ENCODE data around the gene STRAP. TPM values are rescaled to one million over a fixed set of nuclear protein-coding genes. Genes with fewer than 3 reads are reported as not detected.
A peak's percentile ranks its signal among the peaks of the same experiment; 100 is the strongest.

STRAP gene
- total RNA-seq, 1 donor: 69.5 TPM

- TF ChIP-seq CTCF (IDR thresholded peaks at IDR 0.05; ENCODE audit: extremely low read depth, low read depth, low read length): no peak
- Histone ChIP-seq H3K9me3 (ENCODE audit: low read depth, low read length) (no peaks in the 10 kb centered on the region), H3K27me3 (ENCODE audit: insufficient read depth, low read length) (no peaks in the 10 kb centered on the region), H3K4me1 (ENCODE audit: insufficient read depth, low read length) (no peaks in the 10 kb centered on the region), H3K4me2 (ENCODE audit: insufficient read depth, low read length) (no peak overlapping the region), H2AFZ (ENCODE audit: low read length) (no peak overlapping the region), H4K20me1 (ENCODE audit: insufficient read depth, low read length) (no peaks in the 10 kb centered on the region), H3K4me3 (ENCODE audit: insufficient read depth, low read length) (no peak overlapping the region), H3K79me2 (ENCODE audit: insufficient read depth, low read length) (no peaks in the 10 kb centered on the region), H3K27ac (ENCODE audit: low read depth, low read length) (no peak overlapping the region), H3K36me3 (ENCODE audit: insufficient read depth, low read length) (no peaks in the 10 kb centered on the region)
- DNase-seq (ENCODE audit: insufficient read length, low spot score, missing footprints): no peak
Measured at GRCh38 chr12:15875863-15876262, 6.3 kb upstream of the STRAP start.

DNA sequence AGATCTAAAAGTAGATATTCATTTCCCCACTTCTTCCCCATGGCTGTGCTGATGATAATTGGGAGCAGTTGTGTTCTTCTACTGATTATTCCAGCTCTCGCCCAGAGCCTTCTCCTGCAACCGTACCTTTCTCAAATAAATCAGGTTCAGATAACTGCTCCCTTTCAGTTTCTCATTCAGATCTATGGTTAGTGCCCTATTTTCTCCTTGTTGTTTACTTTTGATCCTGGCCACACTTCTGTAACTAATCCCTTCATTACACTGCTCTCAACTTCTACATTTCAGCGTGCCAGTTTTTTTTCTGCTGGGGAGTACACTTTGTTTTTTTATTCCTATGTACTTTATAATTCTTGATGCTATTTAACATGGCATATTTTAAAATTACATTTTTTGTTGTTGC lies 2.8 kb upstream of the STRAP start:
- no peak for TF ChIP-seq CTCF (IDR thresholded peaks at IDR 0.05; ENCODE audit: extremely low read depth, low read depth, low read length)
- no peak overlapping the region for H3K4me3 ChIP-seq (ENCODE audit: insufficient read depth, low read length)
- H3K36me3 ChIP-seq (ENCODE audit: insufficient read depth, low read length): peaks cover 7% of the 10 kb centered on the region
- H3K4me1 ChIP-seq (ENCODE audit: insufficient read depth, low read length): peaks cover 19% of the 10 kb centered on the region
- no peak overlapping the region for H3K27ac ChIP-seq (ENCODE audit: low read depth, low read length)
- no peak overlapping the region for H3K4me2 ChIP-seq (ENCODE audit: insufficient read depth, low read length)
- no peaks in the 10 kb centered on the region for H3K9me3 ChIP-seq (ENCODE audit: low read depth, low read length)
- no peak overlapping the region for H2AFZ ChIP-seq (ENCODE audit: low read length)
- no peaks in the 10 kb centered on the region for H3K27me3 ChIP-seq (ENCODE audit: insufficient read depth, low read length)
- DNase-seq (ENCODE audit: insufficient read length, low spot score, missing footprints): no peak
- H3K79me2 ChIP-seq (ENCODE audit: insufficient read depth, low read length): peaks cover 22% of the 10 kb centered on the region
- H4K20me1 ChIP-seq (ENCODE audit: insufficient read depth, low read length): peaks cover 17% of the 10 kb centered on the region

- H2AFZ ChIP-seq (ENCODE audit: low read length): peak overlapping the region; percentile 40
- H3K9me3 ChIP-seq (ENCODE audit: low read depth, low read length): no peaks in the 10 kb centered on the region
- peaks cover 17% of the 10 kb centered on the region for H3K36me3 ChIP-seq (ENCODE audit: insufficient read depth, low read length)
- H3K4me2 ChIP-seq (ENCODE audit: insufficient read depth, low read length): peak overlapping the region; percentile 88
- peaks cover 35% of the 10 kb centered on the region for H3K79me2 ChIP-seq (ENCODE audit: insufficient read depth, low read length)
- H3K4me1 ChIP-seq (ENCODE audit: insufficient read depth, low read length): peaks cover 23% of the 10 kb centered on the region
- no peak overlapping the region for H3K4me3 ChIP-seq (ENCODE audit: insufficient read depth, low read length)
- H3K27ac ChIP-seq (ENCODE audit: low read depth, low read length): no peak overlapping the region
- no peak for TF ChIP-seq CTCF (IDR thresholded peaks at IDR 0.05; ENCODE audit: extremely low read depth, low read depth, low read length)
- no peak for DNase-seq (ENCODE audit: insufficient read length, low spot score, missing footprints)
- peaks cover 29% of the 10 kb centered on the region for H4K20me1 ChIP-seq (ENCODE audit: insufficient read depth, low read length)
- no peaks in the 10 kb centered on the region for H3K27me3 ChIP-seq (ENCODE audit: insufficient read depth, low read length)
Measured at GRCh38 chr12:15880721-15881120, 1.5 kb upstream of the STRAP start.

DNA sequence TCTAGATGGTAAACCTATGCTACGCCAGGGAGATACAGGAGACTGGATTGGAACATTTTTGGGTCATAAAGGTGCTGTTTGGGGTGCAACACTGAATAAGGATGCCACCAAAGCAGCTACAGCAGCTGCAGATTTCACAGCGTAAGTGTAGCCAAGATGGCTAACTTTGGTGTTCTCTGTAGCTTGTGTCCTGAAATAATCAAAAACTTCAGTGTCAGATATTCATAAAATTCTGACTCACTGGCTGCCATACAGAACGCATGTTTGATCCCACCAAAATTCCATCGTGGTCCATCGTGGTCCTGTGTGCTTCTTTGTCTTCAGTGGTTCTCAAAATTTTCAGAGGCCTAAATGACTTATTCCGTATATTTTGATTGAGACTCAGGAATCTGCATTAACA lies 1.3 kb downstream of the STRAP start:
- Histone ChIP-seq H3K27me3 (ENCODE audit: insufficient read depth, low read length) (no peaks in the 10 kb centered on the region), H3K9me3 (ENCODE audit: low read depth, low read length) (no peaks in the 10 kb centered on the region), H3K4me3 (ENCODE audit: insufficient read depth, low read length) (peak overlapping the region; percentile 86), H3K4me1 (ENCODE audit: insufficient read depth, low read length) (peaks cover 41% of the 10 kb centered on the region), H3K27ac (ENCODE audit: low read depth, low read length) (peak overlapping the region; percentile 98), H3K36me3 (ENCODE audit: insufficient read depth, low read length) (peaks cover 33% of the 10 kb centered on the region), H2AFZ (ENCODE audit: low read length) (no peak overlapping the region), H3K79me2 (ENCODE audit: insufficient read depth, low read length) (peaks cover 63% of the 10 kb centered on the region), H3K4me2 (ENCODE audit: insufficient read depth, low read length) (peak overlapping the region; percentile 88), H4K20me1 (ENCODE audit: insufficient read depth, low read length) (peaks cover 57% of the 10 kb centered on the region)
- no peak for TF ChIP-seq CTCF (IDR thresholded peaks at IDR 0.05; ENCODE audit: extremely low read depth, low read depth, low read length)
- peak; percentile 54 for DNase-seq (ENCODE audit: insufficient read length, low spot score, missing footprints)
